ENCODE results near the gene PRSS21. TPM values are rescaled to one million over a fixed set of nuclear protein-coding genes. Genes with fewer than 3 reads are reported as not detected.
A peak's percentile ranks its signal among the peaks of the same experiment; 100 is the strongest.

The PRSS21 gene
- total RNA-seq, 2 donors from 2014 or later, result 1.6 TPM; not detected in 1

- Mint-ChIP-seq H3K27me3 (peaks cover 4% of the 10 kb centered on the region), H3K27ac (peak overlapping the region; percentile 73), H3K4me3 (no peak overlapping the region), H3K36me3 (ENCODE audit: low read depth) (peaks cover 4% of the 10 kb centered on the region), H3K4me1 (peaks cover 26% of the 10 kb centered on the region)
- H3K9me3 ChIP-seq (ENCODE audit: control insufficient read depth, low read length, poor library complexity, severe bottlenecking), result no peaks in the 10 kb centered on the region
- ATAC-seq, result no peak
- no peak for DNase-seq
Measured at GRCh38 chr16:2841606-2842339, 24.7 kb downstream of the PRSS21 start.

DNA sequence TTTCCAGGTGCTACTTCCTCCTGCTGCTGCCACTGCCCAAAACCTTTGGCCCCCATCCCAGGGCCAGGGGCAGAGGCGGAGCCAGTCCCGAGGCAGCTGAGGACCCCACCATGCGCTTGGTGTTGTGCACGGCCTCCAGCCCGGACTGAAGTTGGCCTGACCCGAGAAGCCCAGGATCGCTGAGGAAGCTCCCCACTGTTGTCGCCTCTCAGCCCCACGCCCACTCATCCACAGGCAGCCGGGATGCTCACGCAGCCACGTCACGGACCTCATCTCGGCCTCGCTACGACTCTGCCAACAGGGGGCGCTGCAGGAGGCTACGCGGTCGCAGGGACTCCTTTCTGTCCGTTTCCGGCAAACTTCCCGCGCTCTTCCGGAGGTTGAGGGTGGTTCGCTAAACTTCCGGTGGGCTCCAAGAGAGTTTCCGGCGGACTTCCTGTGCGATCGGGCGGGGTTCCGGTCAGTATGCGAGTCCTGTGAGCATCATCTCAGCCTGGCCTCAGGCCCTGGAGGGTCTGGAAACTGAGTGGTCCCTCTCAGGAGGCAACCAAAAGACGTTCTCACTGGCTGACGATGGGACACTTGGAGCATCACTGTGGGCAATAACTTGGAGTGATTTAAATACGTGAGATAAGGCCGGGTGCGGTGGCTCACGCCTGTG lies 25.4 kb downstream of the PRSS21 start:
- H3K9me3 ChIP-seq (ENCODE audit: control insufficient read depth, low read length, poor library complexity, severe bottlenecking), result no peaks in the 10 kb centered on the region
- peak overlapping the region; percentile 66 for H3K4me3 Mint-ChIP-seq
- peaks cover 20% of the 10 kb centered on the region for H3K4me1 Mint-ChIP-seq
- H3K27me3 Mint-ChIP-seq, result peaks cover 2% of the 10 kb centered on the region
- DNase-seq (peak; percentile 36 to 55 (median 37)), ATAC-seq (peak; percentile 57)
- peak overlapping the region; percentile 73 for H3K27ac Mint-ChIP-seq
- peaks cover 1% of the 10 kb centered on the region for H3K36me3 Mint-ChIP-seq (ENCODE audit: low read depth)

DNA sequence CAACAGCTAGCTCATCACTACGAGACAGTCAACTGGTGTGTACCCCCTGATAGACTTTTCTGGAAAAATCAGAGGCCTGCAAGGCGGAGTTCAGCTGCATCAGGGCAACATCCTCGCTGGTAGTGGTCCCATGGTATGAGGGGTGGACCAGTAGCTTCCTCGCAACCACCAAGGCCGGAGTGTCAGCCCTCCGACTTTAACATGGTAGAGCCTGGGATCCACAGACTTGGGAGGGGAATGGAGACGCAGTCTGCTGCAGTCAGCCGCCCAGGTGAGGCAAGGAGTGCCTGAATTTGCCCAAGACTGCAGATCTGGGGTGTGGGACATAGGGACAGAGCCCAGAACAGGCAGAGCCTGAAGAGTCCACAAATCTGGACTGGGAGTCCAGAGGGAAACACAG lies 26.5 kb downstream of the PRSS21 start:
- H3K9me3 ChIP-seq (ENCODE audit: control insufficient read depth, low read length, poor library complexity, severe bottlenecking), result no peaks in the 10 kb centered on the region
- Mint-ChIP-seq H3K4me3 (no peak overlapping the region), H3K27me3 (no peaks in the 10 kb centered on the region), H3K4me1 (peaks cover 14% of the 10 kb centered on the region), H3K36me3 (ENCODE audit: low read depth) (no peaks in the 10 kb centered on the region), H3K27ac (peak overlapping the region; percentile 73)
- no peak for DNase-seq
- no peak for ATAC-seq

- H3K27ac Mint-ChIP-seq, result no peak overlapping the region
- H3K4me1 Mint-ChIP-seq, result peaks cover 14% of the 10 kb centered on the region
- ATAC-seq, result no peak
- no peaks in the 10 kb centered on the region for H3K9me3 ChIP-seq (ENCODE audit: control insufficient read depth, low read length, poor library complexity, severe bottlenecking)
- no peak overlapping the region for H3K4me3 Mint-ChIP-seq
- no peak for DNase-seq
- H3K36me3 Mint-ChIP-seq (ENCODE audit: low read depth), result no peaks in the 10 kb centered on the region
- peaks cover 7% of the 10 kb centered on the region for H3K27me3 Mint-ChIP-seq
Measured at GRCh38 chr16:2845116-2845515, 28.1 kb downstream of the PRSS21 start.

DNA sequence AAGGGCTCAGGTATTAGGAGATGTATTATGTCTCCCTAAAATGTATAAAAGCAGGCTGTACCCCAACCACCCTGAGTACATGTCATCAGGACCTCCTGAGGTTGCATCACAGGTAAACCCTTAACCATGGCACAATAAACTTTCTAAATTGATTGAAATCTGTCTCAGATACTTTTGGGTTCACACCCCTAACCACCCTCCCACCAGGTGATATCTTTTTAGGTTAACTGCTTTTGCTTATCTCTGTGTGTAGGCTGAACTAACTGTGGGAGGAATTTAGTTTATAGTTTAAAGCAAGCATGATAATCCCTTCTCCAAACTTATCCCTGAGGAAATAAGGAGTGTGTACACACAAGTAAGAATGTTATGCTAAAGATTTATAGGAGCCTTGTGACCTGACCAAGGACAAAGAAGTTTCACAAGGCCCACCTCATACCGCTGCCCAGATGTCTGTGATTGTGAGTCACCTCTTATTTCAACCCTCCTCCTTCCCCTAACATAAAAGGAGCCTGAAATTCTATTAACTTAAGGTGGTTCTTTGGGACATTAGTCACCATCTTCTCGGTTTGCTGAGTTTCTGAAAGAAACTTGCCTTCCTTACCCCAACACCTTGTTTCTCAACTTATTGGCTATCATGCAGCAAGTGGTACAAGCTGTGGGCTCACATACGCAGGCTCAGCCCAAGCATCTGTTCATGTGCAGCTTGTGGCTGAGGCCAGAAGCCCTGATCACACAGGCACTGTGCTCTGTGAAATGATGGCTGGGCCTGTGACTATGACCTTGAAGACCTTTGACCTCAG lies 29.7 kb downstream of the PRSS21 start:
- no peaks in the 10 kb centered on the region for H3K36me3 Mint-ChIP-seq (ENCODE audit: low read depth)
- no peak for ATAC-seq
- H3K27ac Mint-ChIP-seq, result peak overlapping the region; percentile 67
- H3K4me3 Mint-ChIP-seq, result no peak overlapping the region
- no peaks in the 10 kb centered on the region for H3K9me3 ChIP-seq (ENCODE audit: control insufficient read depth, low read length, poor library complexity, severe bottlenecking)
- DNase-seq, result no peak
- H3K4me1 Mint-ChIP-seq, result peaks cover 15% of the 10 kb centered on the region
- peaks cover 7% of the 10 kb centered on the region for H3K27me3 Mint-ChIP-seq

GRCh38 chr16:2848933-2849725 lies 32.1 kb downstream of the PRSS21 start:
- peaks cover 7% of the 10 kb centered on the region for H3K27me3 Mint-ChIP-seq
- H3K4me3 Mint-ChIP-seq, result no peak overlapping the region
- no peaks in the 10 kb centered on the region for H3K36me3 Mint-ChIP-seq (ENCODE audit: low read depth)
- no peak overlapping the region for H3K27ac Mint-ChIP-seq
- H3K9me3 ChIP-seq (ENCODE audit: control insufficient read depth, low read length, poor library complexity, severe bottlenecking), result no peaks in the 10 kb centered on the region
- ATAC-seq, result no peak
- peaks cover 6% of the 10 kb centered on the region for H3K4me1 Mint-ChIP-seq
- DNase-seq, result no peak

DNA sequence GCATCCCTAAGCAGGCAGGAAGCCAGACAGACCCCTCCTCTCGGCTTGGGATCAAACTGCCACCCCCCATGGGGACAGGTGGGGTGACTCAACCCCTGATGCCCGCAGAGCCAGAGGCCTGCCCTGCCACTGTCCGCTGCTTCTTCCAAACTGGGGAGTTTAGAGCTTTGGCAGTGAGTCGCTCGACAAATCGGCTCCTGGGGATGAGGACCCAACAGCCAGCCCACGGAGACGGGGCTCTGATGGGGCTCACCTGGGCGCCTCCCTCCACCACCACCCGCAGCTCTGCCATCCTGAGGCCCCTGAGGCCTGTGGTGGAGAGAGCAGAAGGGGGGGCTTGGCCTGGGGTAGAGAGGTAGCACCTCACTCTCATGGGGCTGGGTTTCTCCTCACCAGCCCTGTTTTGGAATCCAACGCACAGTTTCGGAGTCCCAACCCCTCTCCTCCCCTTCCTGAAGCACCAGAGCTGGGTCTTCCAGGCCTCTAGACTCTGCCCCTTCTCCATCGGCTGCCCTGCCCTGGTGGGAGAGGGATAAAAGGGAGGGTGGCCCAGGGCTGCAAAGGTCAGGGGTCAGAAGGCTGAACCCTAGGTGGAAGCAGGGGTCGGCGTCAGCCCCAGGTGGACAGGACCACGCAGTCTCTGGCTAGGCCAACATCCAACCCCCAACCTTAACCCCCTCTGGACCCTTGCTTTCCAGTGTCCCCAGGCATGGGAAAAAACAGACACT lies 35.1 kb downstream of the PRSS21 start:
- no peak for ATAC-seq
- H3K9me3 ChIP-seq (ENCODE audit: control insufficient read depth, low read length, poor library complexity, severe bottlenecking), result no peaks in the 10 kb centered on the region
- peaks cover 6% of the 10 kb centered on the region for H3K4me1 Mint-ChIP-seq
- no peak overlapping the region for H3K4me3 Mint-ChIP-seq
- peaks cover 7% of the 10 kb centered on the region for H3K27me3 Mint-ChIP-seq
- DNase-seq, result no peak
- H3K36me3 Mint-ChIP-seq (ENCODE audit: low read depth), result no peaks in the 10 kb centered on the region
- no peak overlapping the region for H3K27ac Mint-ChIP-seq

DNA sequence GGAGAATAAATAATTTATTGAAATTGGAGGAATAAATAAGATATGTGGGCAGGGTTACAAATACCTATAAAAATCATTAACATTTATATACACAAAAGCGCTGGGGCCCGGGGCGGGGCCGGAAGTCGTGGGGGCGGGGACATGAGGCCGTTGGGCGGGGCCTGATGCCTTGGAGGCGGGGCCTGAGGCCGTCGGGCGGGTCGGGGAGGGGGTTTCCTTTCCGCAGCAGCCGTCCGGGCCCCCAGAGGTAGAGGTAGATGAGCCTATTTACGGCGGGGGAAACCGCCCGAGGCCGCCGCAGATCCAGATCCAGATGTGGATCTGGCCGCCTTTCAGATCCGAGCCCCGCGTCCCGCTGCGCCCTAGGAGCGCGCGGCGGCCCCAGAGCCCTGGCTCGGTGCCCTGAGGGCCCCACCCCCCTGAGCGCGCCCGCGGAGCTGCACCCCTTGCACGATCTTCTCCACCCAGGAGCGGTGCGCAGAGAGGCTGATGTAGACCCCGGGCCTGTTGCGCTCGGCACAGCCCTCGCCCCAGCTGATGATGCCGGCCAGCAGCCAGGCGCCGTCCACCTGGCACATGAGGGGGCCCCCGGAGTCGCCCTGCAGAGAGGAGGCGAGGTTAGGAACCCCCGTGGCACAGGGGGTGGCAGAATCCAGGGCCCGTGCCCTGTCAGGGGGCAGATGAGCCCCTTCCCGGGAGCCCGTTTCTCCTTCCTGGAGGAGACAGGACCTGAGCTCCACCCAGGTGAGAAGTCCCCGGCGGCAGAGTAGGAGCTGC lies 35.9 kb downstream of the PRSS21 start:
- no peak for DNase-seq
- Mint-ChIP-seq H3K27ac (no peak overlapping the region), H3K27me3 (peaks cover 7% of the 10 kb centered on the region), H3K36me3 (ENCODE audit: low read depth) (peaks cover 2% of the 10 kb centered on the region), H3K4me1 (peaks cover 10% of the 10 kb centered on the region), H3K4me3 (no peak overlapping the region)
- ATAC-seq, result no peak
- no peaks in the 10 kb centered on the region for H3K9me3 ChIP-seq (ENCODE audit: control insufficient read depth, low read length, poor library complexity, severe bottlenecking)

DNA sequence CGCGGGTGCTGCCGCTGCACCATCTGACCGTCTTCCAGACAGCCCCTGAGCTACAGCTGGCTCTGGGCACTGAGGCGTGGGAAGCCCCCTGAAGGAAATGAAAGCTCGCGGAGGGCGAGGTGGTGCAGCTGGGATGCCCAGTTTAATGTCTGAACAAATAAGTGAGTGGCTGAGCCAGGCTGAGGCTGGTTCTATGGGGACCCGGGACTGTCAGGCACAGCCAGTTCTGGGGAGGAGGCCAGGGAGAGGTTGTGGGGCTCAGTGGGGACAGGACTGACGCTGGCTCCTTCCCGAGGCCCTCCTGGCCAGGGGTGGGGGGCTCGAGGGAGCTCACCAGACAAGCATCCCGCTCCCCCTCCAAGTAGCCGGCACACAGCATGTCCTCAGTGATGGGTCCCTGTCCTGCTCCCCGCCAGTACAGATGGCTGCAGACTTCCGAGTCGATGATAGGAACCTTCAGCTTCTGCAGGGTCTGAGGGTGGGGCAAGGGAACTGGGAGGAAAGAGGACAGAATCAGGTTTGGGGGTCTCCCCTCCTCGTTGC lies 36.6 kb downstream of the PRSS21 start:
- ATAC-seq, result no peak
- no peak for DNase-seq
- peaks cover 10% of the 10 kb centered on the region for H3K4me1 Mint-ChIP-seq
- H3K36me3 Mint-ChIP-seq (ENCODE audit: low read depth), result peaks cover 2% of the 10 kb centered on the region
- H3K4me3 Mint-ChIP-seq, result no peak overlapping the region
- H3K27ac Mint-ChIP-seq, result no peak overlapping the region
- H3K27me3 Mint-ChIP-seq, result peaks cover 7% of the 10 kb centered on the region
- H3K9me3 ChIP-seq (ENCODE audit: control insufficient read depth, low read length, poor library complexity, severe bottlenecking), result no peaks in the 10 kb centered on the region

DNA sequence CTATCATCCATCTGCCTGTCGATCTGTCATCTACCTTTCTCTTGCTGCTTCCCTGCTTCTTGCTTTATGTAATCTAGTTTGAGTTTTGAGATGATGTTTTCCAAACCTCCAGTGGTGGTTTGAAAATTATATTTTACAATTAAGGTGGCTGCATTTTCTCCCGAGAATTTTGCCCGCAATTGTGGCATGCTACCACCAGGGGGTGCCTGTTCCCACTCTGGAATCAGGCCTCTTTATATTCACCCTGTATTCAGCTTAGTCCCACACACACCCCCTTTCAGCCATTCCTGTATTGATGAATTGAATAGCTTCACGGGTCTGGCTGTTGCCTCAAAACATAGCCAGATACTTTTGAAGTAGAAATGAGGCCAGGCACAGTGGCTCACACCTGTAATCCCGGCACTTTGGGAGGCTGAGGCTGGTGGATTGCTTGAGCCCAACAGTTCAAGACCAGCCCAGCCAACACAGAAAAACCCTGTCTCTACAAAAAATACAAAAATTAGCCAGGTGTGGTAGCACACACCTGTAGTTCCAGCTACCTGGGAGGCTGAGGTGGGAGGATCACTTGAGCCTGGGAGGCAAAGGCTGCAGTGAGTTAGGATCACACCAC lies 37.8 kb downstream of the PRSS21 start:
- DNase-seq, result no peak
- no peak for ATAC-seq
- peaks cover 2% of the 10 kb centered on the region for H3K36me3 Mint-ChIP-seq (ENCODE audit: low read depth)
- no peaks in the 10 kb centered on the region for H3K27me3 Mint-ChIP-seq
- no peak overlapping the region for H3K27ac Mint-ChIP-seq
- peaks cover 8% of the 10 kb centered on the region for H3K4me1 Mint-ChIP-seq
- H3K4me3 Mint-ChIP-seq, result no peak overlapping the region
- H3K9me3 ChIP-seq (ENCODE audit: control insufficient read depth, low read length, poor library complexity, severe bottlenecking), result no peaks in the 10 kb centered on the region

- Mint-ChIP-seq H3K4me1 (peaks cover 4% of the 10 kb centered on the region), H3K27me3 (peaks cover 6% of the 10 kb centered on the region), H3K27ac (no peak overlapping the region), H3K4me3 (peak overlapping the region; percentile 28), H3K36me3 (ENCODE audit: low read depth) (peaks cover 2% of the 10 kb centered on the region)
- H3K9me3 ChIP-seq (ENCODE audit: control insufficient read depth, low read length, poor library complexity, severe bottlenecking), result no peaks in the 10 kb centered on the region
- ATAC-seq, result no peak
- DNase-seq, result no peak
Measured at GRCh38 chr16:2855536-2855935, 38.5 kb downstream of the PRSS21 start.

Measured in T-helper 17 cell (primary cell).